Caco-2 (cell line): ENCODE results near the gene CCDC9B. TPM values are rescaled to one million over a fixed set of nuclear protein-coding genes. Genes with fewer than 3 reads are reported as not detected.

Experiments used
- BruUV-seq: library from RNA; stranded (reverse); fragments of 400-500 nt; replicated peaks from 2 replicates; lab custom pipeline; 2021; lab: Mats Ljungman, UMichigan
- CTCF ChIA-PET: fragments of 300-600 bp; sonication (Branson Sonifier 250); formaldehyde crosslinking; loops from one replicate; lab custom pipeline; 2022; ENCODE audit warnings: antibody characterized with exemption; lab: Charles Lee
- POLR2A ChIA-PET: fragments of 300-600 bp; sonication (Branson Sonifier 250); formaldehyde crosslinking; loops from one replicate; lab custom pipeline; 2022; ENCODE audit warnings: antibody characterized with exemption; lab: Charles Lee
- DNase-seq, 2 experiments: peaks; one replicate each; pipeline versions ENCODE4 v3.0.0 to v3.0.0-alpha.2; 2020 to 2022
- H3K27me3 ChIP-seq: replicated peaks from 2 replicates; pipeline ENCODE4 v1.6.0; 2011; ENCODE audit warnings: low read length; ENCODE audit not compliant: control insufficient read depth, insufficient read depth
- H3K36me3 ChIP-seq: 2 replicates; pipeline ENCODE4 v1.5.1; 2011; ENCODE audit warnings: low read length; ENCODE audit not compliant: control insufficient read depth, insufficient read depth
- H3K4me1 ChIP-seq: fragments of 250-450 bp; sonication (Bioruptor Pico); 2 replicates; pipeline ENCODE4 v1.5.1; 2020; ENCODE audit warnings: mild to moderate bottlenecking
- H3K4me3 ChIP-seq: 2 replicates; pipeline ENCODE4 v1.5.1; 2011; ENCODE audit warnings: low read depth, mild to moderate bottlenecking, control low read depth, low read length
- H3K9me3 ChIP-seq: fragments of 250-450 bp; sonication (Bioruptor Pico); 2 replicates; pipeline ENCODE4 v1.5.1; 2020; ENCODE audit warnings: mild to moderate bottlenecking, moderate library complexity
- H3K27ac Mint-ChIP-seq: one replicate; pipeline ENCODE4 v1.8.0; 2022; ENCODE audit warnings: mixed read lengths; ENCODE audit not compliant: unreplicated experiment
- H3K27me3 Mint-ChIP-seq: one replicate; pipeline ENCODE4 v1.8.0; 2022; ENCODE audit warnings: mixed read lengths; ENCODE audit not compliant: insufficient read depth, unreplicated experiment
- H3K36me3 Mint-ChIP-seq: one replicate; pipeline ENCODE4 v1.8.0; 2022; ENCODE audit warnings: mild to moderate bottlenecking, mixed read lengths; ENCODE audit not compliant: insufficient read depth, unreplicated experiment
- H3K4me1 Mint-ChIP-seq: one replicate; pipeline ENCODE4 v1.8.0; 2022; ENCODE audit warnings: low read depth, mixed read lengths; ENCODE audit not compliant: unreplicated experiment
- H3K4me3 Mint-ChIP-seq: one replicate; pipeline ENCODE4 v1.8.0; 2022; ENCODE audit warnings: mild to moderate bottlenecking, moderate library complexity, mixed read lengths; ENCODE audit not compliant: unreplicated experiment
- H3K9me3 Mint-ChIP-seq: one replicate; pipeline ENCODE4 v1.8.0; 2022; ENCODE audit warnings: mixed read lengths; ENCODE audit not compliant: unreplicated experiment
- intact Hi-C: fragments of 100-400 bp; cut with micrococcal nuclease; formaldehyde crosslinking; loops from one replicate; pipeline ENCODE4 v1.10.0; 2022; ENCODE audit not compliant: unreplicated experiment
- total RNA-seq: library from RNA; stranded (reverse); gene quantifications from 2 replicates; pipeline ENCODE4 v1.2.3, GENCODE V29; 2022
- TF ChIP-seq, protein P1 (sequence below), 2 experiments: fragments of 200-600 bp in 1 of 2; IDR thresholded peaks; 1 replicate in 1 of 2; 2 replicates in 1 of 2; pipeline versions ENCODE4 v1.5.1 to v1.8.0; 2011 to 2022; ENCODE audit warnings: antibody characterized with exemption in 1 of 2, control low read depth in 1 of 2, inconsistent platforms in 1 of 2, low read depth in 1 of 2, low read length in 1 of 2, mild to moderate bottlenecking in 1 of 2, moderate library complexity in 1 of 2; ENCODE audit not compliant: insufficient read depth in 1 of 2, severe bottlenecking in 1 of 2, unreplicated experiment in 1 of 2

Gene CCDC9B
- total RNA-seq, 1 experiment from 2014 or later, result 0.86 TPM

DNA sequence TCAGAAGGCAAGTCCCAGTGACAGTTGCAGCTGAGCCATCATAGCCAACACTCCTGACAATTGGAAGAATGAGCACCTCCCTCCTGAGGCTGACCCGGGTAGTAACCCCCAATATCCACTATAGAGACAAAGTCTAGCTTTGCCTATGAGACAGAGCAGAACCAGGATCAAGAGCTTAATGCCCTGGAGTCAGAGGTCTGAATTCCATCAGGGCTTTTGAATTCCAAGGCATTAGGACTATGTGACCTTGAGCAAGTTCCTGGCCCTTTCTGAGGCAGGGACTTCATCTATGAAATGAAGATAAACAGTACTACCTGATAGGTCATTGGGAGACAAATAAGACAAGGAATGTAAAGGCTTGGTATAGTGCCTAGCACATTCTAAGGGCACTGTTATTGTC is 20.3 kb downstream of the CCDC9B start:
- H3K36me3 ChIP-seq, result no peaks in the 10 kb centered on the region
- CTCF ChIA-PET, result interaction anchor here (0.6 to 3.5 kb wide), 8 partner anchors 8 to 46 kb away, joined by 3 to 18 read pairs (median 4); partner anchors contain the start of gene PLCB2
- H3K9me3 Mint-ChIP-seq, result no peaks in the 10 kb centered on the region
- H3K27ac Mint-ChIP-seq, result no peak overlapping the region
- peaks cover 10% of the 10 kb centered on the region; the same call in 1 of the 2 replicates for H3K4me1 ChIP-seq
- no peaks in the 10 kb centered on the region for H3K9me3 ChIP-seq
- peaks cover 8% of the 10 kb centered on the region for H3K27me3 Mint-ChIP-seq
- H3K27me3 ChIP-seq, result no peaks in the 10 kb centered on the region
- POLR2A ChIA-PET, result no interaction called here
- H3K4me1 Mint-ChIP-seq, result peaks cover 16% of the 10 kb centered on the region
- peak in 1 of 2 experiments; percentile 43 for DNase-seq
- no peak overlapping the region for H3K4me3 Mint-ChIP-seq
- H3K4me3 ChIP-seq, result no peak overlapping the region
- H3K36me3 Mint-ChIP-seq, result no peaks in the 10 kb centered on the region
- intact Hi-C loops, result loop anchor here (1.0 to 5.0 kb wide), 2 partner anchors 10 to 102 kb away; no protein-coding TSS in a partner anchor
- TF ChIP-seq, protein P1, sequence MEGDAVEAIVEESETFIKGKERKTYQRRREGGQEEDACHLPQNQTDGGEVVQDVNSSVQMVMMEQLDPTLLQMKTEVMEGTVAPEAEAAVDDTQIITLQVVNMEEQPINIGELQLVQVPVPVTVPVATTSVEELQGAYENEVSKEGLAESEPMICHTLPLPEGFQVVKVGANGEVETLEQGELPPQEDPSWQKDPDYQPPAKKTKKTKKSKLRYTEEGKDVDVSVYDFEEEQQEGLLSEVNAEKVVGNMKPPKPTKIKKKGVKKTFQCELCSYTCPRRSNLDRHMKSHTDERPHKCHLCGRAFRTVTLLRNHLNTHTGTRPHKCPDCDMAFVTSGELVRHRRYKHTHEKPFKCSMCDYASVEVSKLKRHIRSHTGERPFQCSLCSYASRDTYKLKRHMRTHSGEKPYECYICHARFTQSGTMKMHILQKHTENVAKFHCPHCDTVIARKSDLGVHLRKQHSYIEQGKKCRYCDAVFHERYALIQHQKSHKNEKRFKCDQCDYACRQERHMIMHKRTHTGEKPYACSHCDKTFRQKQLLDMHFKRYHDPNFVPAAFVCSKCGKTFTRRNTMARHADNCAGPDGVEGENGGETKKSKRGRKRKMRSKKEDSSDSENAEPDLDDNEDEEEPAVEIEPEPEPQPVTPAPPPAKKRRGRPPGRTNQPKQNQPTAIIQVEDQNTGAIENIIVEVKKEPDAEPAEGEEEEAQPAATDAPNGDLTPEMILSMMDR (IDR thresholded peaks at IDR 0.05; ENCODE audit: insufficient read depth in 1 of 2, low read depth in 1 of 2, low read length in 1 of 2, severe bottlenecking in 1 of 2, unreplicated experiment in 1 of 2), result no peak
- BruUV-seq, result no TSS peak

GRCh38 chr15:40317580-40317979 is 23.2 kb downstream of the CCDC9B start:
- ChIA-PET CTCF (interaction anchor here (1.0 kb wide), 1 partner anchor 26 kb away, joined by 3 read pairs; no protein-coding TSS in a partner anchor), POLR2A (no interaction called here)
- H3K4me1 ChIP-seq, result peaks cover 10% of the 10 kb centered on the region; the same call in 1 of the 2 replicates
- Mint-ChIP-seq H3K27me3 (peaks cover 9% of the 10 kb centered on the region), H3K4me3 (no peak overlapping the region), H3K4me1 (peaks cover 16% of the 10 kb centered on the region), H3K36me3 (no peaks in the 10 kb centered on the region), H3K9me3 (no peaks in the 10 kb centered on the region), H3K27ac (no peak overlapping the region)
- BruUV-seq, result no TSS peak
- intact Hi-C loops, result no loop called here
- H3K9me3 ChIP-seq, result no peaks in the 10 kb centered on the region
- no peaks in the 10 kb centered on the region for H3K27me3 ChIP-seq
- TF ChIP-seq, protein P1 (IDR thresholded peaks at IDR 0.05; ENCODE audit: insufficient read depth in 1 of 2, low read depth in 1 of 2, low read length in 1 of 2, severe bottlenecking in 1 of 2, unreplicated experiment in 1 of 2), result no peak
- no peak for DNase-seq
- no peaks in the 10 kb centered on the region for H3K36me3 ChIP-seq
- no peak overlapping the region for H3K4me3 ChIP-seq

DNA sequence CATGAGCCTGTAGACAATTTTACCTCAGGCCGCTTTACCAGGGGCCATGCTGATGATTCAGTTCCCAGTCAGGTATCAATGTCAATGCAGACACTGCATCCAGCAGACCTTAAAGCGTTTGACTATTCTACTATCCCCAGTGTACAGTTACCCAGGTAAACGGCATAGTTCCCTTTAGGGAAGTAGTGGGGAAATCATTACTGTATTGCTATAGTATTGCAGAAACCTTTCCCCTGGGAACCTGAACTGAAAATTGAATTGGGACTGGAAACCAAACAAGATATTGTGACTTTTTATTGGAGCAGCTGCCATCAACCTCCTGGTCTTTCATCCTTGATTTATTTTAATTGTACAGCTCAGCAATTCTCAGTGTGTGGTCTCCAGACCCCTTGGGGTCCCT is 23.8 kb downstream of the CCDC9B start:
- intact Hi-C loops, result no loop called here
- no peak for DNase-seq
- no peaks in the 10 kb centered on the region for H3K36me3 ChIP-seq
- H3K27me3 Mint-ChIP-seq, result peaks cover 12% of the 10 kb centered on the region
- CTCF ChIA-PET, result no interaction called here
- no TSS peak for BruUV-seq
- no peaks in the 10 kb centered on the region for H3K9me3 Mint-ChIP-seq
- peaks cover 16% of the 10 kb centered on the region for H3K4me1 Mint-ChIP-seq
- no peaks in the 10 kb centered on the region for H3K27me3 ChIP-seq
- no peak overlapping the region for H3K4me3 Mint-ChIP-seq
- H3K4me3 ChIP-seq, result no peak overlapping the region
- TF ChIP-seq, protein P1 (IDR thresholded peaks at IDR 0.05; ENCODE audit: insufficient read depth in 1 of 2, low read depth in 1 of 2, low read length in 1 of 2, severe bottlenecking in 1 of 2, unreplicated experiment in 1 of 2), result no peak
- peaks cover 10% of the 10 kb centered on the region; the same call in 1 of the 2 replicates for H3K4me1 ChIP-seq
- POLR2A ChIA-PET, result no interaction called here
- no peaks in the 10 kb centered on the region for H3K36me3 Mint-ChIP-seq
- H3K9me3 ChIP-seq, result no peaks in the 10 kb centered on the region
- no peak overlapping the region for H3K27ac Mint-ChIP-seq
